Fibroblast of villous mesenchyme (primary cell): ENCODE results near the gene KIDINS220. TPM values are rescaled to one million over a fixed set of nuclear protein-coding genes. Genes with fewer than 3 reads are reported as not detected.

Source experiments
- DNase-seq: peaks from one replicate; pipeline ENCODE4 v3.0.0-alpha.2; 2010; ENCODE audit warnings: low read depth
- H3K4me3 ChIP-seq: 2 replicates; pipeline ENCODE4 v1.5.1; 2011; ENCODE audit warnings: low read depth, mild to moderate bottlenecking, low read length
- total RNA-seq: library from RNA; depleted of rRNA; stranded (reverse); fragments of >200 nt; gene quantifications from 2 replicates; pipeline ENCODE4 v1.2.3, GENCODE V29; 2012
- TF ChIP-seq, protein P1 (sequence below): IDR thresholded peaks from 2 replicates; pipeline ENCODE4 v1.5.1; 2012; ENCODE audit warnings: low read depth, mild to moderate bottlenecking, low read length; ENCODE audit not compliant: insufficient read depth

KIDINS220 gene
- total RNA-seq, 1 donor = 91.5 TPM

GRCh38 chr2:8728305-8729015, 109.0 kb downstream of the KIDINS220 start:
- H3K4me3 ChIP-seq = no peak overlapping the region
- TF ChIP-seq, protein P1, sequence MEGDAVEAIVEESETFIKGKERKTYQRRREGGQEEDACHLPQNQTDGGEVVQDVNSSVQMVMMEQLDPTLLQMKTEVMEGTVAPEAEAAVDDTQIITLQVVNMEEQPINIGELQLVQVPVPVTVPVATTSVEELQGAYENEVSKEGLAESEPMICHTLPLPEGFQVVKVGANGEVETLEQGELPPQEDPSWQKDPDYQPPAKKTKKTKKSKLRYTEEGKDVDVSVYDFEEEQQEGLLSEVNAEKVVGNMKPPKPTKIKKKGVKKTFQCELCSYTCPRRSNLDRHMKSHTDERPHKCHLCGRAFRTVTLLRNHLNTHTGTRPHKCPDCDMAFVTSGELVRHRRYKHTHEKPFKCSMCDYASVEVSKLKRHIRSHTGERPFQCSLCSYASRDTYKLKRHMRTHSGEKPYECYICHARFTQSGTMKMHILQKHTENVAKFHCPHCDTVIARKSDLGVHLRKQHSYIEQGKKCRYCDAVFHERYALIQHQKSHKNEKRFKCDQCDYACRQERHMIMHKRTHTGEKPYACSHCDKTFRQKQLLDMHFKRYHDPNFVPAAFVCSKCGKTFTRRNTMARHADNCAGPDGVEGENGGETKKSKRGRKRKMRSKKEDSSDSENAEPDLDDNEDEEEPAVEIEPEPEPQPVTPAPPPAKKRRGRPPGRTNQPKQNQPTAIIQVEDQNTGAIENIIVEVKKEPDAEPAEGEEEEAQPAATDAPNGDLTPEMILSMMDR = no peak
- DNase-seq = no peak

GRCh38 chr2:8725838-8726237, 111.6 kb downstream of the KIDINS220 start:
- TF ChIP-seq, protein P1 = no peak
- DNase-seq = no peak
- H3K4me3 ChIP-seq = no peak overlapping the region

DNA sequence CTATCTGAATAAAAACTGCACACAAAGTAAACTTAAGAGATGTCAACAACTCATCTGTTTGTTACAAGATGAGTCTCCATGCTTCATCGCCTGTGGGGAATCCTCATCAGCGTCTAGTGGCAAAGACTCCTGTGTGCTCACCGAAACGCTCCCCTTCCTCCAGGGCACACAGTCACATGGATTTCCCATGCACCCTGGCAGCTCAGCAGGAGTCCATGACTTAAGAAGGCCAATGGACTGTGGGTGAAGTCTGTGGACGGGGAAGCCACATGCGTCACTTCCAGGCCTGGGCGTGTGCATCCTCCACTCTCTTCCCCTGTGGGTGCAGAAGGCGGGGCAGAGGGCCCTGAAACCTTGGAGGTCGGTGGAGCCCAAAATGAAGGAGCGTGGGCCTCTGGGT, 114.4 kb downstream of the KIDINS220 start:
- no peak for DNase-seq
- TF ChIP-seq, protein P1 = no peak
- no peak overlapping the region for H3K4me3 ChIP-seq

DNA sequence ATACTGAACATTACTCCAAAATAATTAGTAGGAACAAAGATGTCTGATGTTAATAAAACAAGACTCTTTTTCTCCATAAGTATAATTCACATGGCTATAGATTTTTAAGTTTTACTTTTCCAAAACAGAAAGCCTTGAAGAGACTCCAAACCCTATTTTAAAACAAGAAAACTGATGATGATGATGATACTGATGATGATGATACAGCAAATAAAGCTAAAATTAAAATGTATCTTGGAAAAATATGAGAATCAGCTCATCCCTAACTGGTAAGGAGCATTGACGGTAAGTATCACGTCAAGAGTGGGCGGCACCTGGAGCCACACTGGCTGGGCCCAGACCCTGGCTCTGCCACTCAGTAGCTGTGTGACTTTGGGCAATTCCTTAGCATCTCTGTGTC, 116.0 kb downstream of the KIDINS220 start:
- TF ChIP-seq, protein P1 = no peak
- no peak overlapping the region for H3K4me3 ChIP-seq
- no peak for DNase-seq

DNA sequence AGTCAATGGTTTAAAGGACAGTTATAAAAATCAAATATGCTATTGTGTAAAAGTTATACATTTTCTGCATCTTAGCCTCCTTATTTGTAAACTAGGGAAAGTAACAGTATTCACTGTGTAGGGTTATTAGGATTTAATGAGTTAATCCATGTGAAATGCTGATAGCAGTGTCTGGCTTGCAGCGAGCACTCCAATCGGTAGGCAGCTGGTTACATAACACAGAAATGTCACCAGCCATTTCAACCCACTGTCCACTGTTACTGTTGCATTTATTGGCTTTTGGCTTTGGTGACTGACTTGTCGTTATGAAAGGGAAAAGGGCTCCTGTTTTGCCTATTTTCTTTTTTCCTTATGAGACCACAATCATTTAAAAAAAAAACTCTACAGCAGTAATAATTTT, 116.7 kb downstream of the KIDINS220 start:
- TF ChIP-seq, protein P1 = no peak
- no peak for DNase-seq
- H3K4me3 ChIP-seq = no peak overlapping the region

GRCh38 chr2:8719528-8719927, 117.9 kb downstream of the KIDINS220 start:
- DNase-seq = no peak
- TF ChIP-seq, protein P1 = no peak
- H3K4me3 ChIP-seq = no peak overlapping the region

- TF ChIP-seq, protein P1 = no peak
- H3K4me3 ChIP-seq = no peak overlapping the region
- DNase-seq = no peak
Measured at GRCh38 chr2:8714971-8715370, 122.4 kb downstream of the KIDINS220 start.
